ENCODE data around the gene POLRMT.

- TF ChIP-seq CTCF (conservative IDR thresholded peaks at IDR 0.05; ENCODE audit: low read depth in 2 of 2) (no peak), POLR2AphosphoS5 (IDR thresholded peaks at IDR 0.05; ENCODE audit: low read depth) (no peak), JUNB (IDR thresholded peaks at IDR 0.05; ENCODE audit: unreplicated experiment) (no peak), REST (IDR thresholded peaks at IDR 0.05; ENCODE audit: unreplicated experiment) (no peak), EZH2phosphoT487 (IDR thresholded peaks at IDR 0.05; ENCODE audit: unreplicated experiment) (no peak), EZH2 (IDR thresholded peaks at IDR 0.05; ENCODE audit: low read depth, unreplicated experiment) (no peak), ZNF114 (CRISPR knock-in tag; IDR thresholded peaks at IDR 0.05) (no peak), CREB1 (CRISPR knock-in tag; IDR thresholded peaks at IDR 0.05; ENCODE audit: low read depth) (no peak), ETS1 (IDR thresholded peaks at IDR 0.05) (no peak), ZNF331 (CRISPR knock-in tag; IDR thresholded peaks at IDR 0.05; ENCODE audit: low read depth) (no peak)
Measured at GRCh38 chr19:609004-609346, 24.4 kb downstream of the POLRMT start.
